ENCODE measurements around the gene CBR4. TPM values are rescaled to one million over a fixed set of nuclear protein-coding genes. Genes with fewer than 3 reads are reported as not detected.

Gene CBR4
- 10 to 100 TPM; 13.7 to 18.0 TPM for total RNA-seq

GRCh38 chr4:169010125-169011023 lies at the start of gene CBR4:
TSS of gene CBR4 (minus strand) at chr4:169010255. CDS start at chr4:169010089, 166 bp downstream.
- Mint-ChIP-seq H3K27me3 (no peaks in the 10 kb centered on the region), H3K36me3 (ENCODE audit: low read depth) (peaks cover 25% of the 10 kb centered on the region)

GRCh38 chr4:169059306-169060211 lies 49.5 kb upstream of the CBR4 start:
- ATAC-seq (replicated peaks), result no peak
- H3K27ac Mint-ChIP-seq, result no peak overlapping the region
- no peaks in the 10 kb centered on the region for H3K9me3 Mint-ChIP-seq
- peaks cover 8% of the 10 kb centered on the region for H3K27me3 Mint-ChIP-seq
- no peaks in the 10 kb centered on the region for H3K36me3 Mint-ChIP-seq (ENCODE audit: low read depth)
- H3K4me3 Mint-ChIP-seq, result no peak overlapping the region
- H3K4me1 Mint-ChIP-seq, result no peaks in the 10 kb centered on the region

More at GRCh38 chr4:169010125-169011023, at the start of gene CBR4:
- Mint-ChIP-seq H3K27ac (peak within 1 kb of the TSS; percentile 99), H3K9me3 (no peaks in the 10 kb centered on the region), H3K4me3 (peak within 1 kb of the TSS; percentile 98), H3K4me1 (peaks cover 18% of the 10 kb centered on the region)
- ATAC-seq (replicated peaks), result peak; percentile 98

DNA sequence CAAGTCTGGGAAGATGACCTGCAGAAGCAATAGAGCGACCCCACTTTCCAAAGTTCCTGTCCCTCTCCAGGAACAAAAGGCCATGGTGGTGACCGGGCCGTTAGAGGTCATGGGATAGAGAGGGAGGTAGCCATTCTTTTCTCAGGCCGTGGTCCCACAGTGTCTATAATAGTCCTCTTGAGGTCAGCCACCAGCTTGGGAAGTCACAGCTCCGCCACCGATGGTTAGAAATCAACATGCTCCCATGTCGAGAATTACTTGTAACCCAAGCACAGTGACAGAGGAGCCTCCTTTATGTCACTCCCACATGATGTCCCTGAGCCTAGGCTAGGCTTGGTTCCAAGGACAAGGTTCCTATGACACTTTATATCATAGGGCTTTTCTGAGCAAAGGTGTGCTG lies 48.3 kb upstream of the CBR4 start:
- Mint-ChIP-seq H3K36me3 (ENCODE audit: low read depth) (no peaks in the 10 kb centered on the region), H3K27me3 (peaks cover 8% of the 10 kb centered on the region)

GRCh38 chr4:169054879-169055278 lies 44.8 kb upstream of the CBR4 start:
- H3K27ac Mint-ChIP-seq, result no peak overlapping the region
- no peak overlapping the region for H3K4me3 Mint-ChIP-seq
- no peaks in the 10 kb centered on the region for H3K4me1 Mint-ChIP-seq
- no peak for ATAC-seq (replicated peaks)
- no peaks in the 10 kb centered on the region for H3K36me3 Mint-ChIP-seq (ENCODE audit: low read depth)
- H3K27me3 Mint-ChIP-seq, result peaks cover 6% of the 10 kb centered on the region
- no peaks in the 10 kb centered on the region for H3K9me3 Mint-ChIP-seq

More for the DNA sequence above, 48.3 kb upstream of the CBR4 start:
- ATAC-seq (replicated peaks), result no peak
- H3K9me3 Mint-ChIP-seq, result no peaks in the 10 kb centered on the region
- H3K27ac Mint-ChIP-seq, result no peak overlapping the region
- H3K4me1 Mint-ChIP-seq, result no peaks in the 10 kb centered on the region
- no peak overlapping the region for H3K4me3 Mint-ChIP-seq

DNA sequence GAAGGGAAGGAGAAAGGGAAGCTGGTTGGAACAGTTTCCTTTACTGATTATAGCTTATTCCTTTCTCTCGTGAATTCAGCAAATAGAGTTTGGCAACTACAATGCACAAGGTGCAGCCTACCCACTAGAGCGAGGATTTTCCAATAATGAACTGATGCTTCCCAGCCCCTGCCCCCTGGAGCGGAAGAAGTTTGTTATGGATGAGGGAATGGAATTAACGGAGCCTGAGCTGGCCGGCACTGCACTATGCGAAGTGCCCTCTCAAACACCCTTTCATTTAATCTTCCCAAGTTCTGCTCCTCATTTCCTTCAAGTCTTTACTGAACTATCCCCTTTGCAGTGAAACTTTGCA lies 42.5 kb upstream of the CBR4 start:
- Mint-ChIP-seq H3K27me3 (peaks cover 4% of the 10 kb centered on the region), H3K4me3 (no peak overlapping the region), H3K9me3 (no peaks in the 10 kb centered on the region), H3K27ac (no peak overlapping the region), H3K36me3 (ENCODE audit: low read depth) (no peaks in the 10 kb centered on the region), H3K4me1 (no peaks in the 10 kb centered on the region)
- ATAC-seq (replicated peaks), result no peak

GRCh38 chr4:169051761-169052593 lies 41.9 kb upstream of the CBR4 start:
- Mint-ChIP-seq H3K4me3 (no peak overlapping the region), H3K27me3 (peaks cover 4% of the 10 kb centered on the region), H3K27ac (no peak overlapping the region), H3K4me1 (no peaks in the 10 kb centered on the region), H3K9me3 (no peaks in the 10 kb centered on the region), H3K36me3 (ENCODE audit: low read depth) (no peaks in the 10 kb centered on the region)
- no peak for ATAC-seq (replicated peaks)

- ATAC-seq (replicated peaks), result no peak
Observed at GRCh38 chr4:169050881-169051760, 41.1 kb upstream of the CBR4 start.

GRCh38 chr4:169050284-169050683 lies 40.2 kb upstream of the CBR4 start:
- Mint-ChIP-seq H3K36me3 (ENCODE audit: low read depth) (no peaks in the 10 kb centered on the region), H3K27me3 (peaks cover 5% of the 10 kb centered on the region), H3K4me3 (no peak overlapping the region), H3K27ac (no peak overlapping the region), H3K4me1 (no peaks in the 10 kb centered on the region), H3K9me3 (no peaks in the 10 kb centered on the region)
- ATAC-seq (replicated peaks), result no peak

More at GRCh38 chr4:169050881-169051760, 41.1 kb upstream of the CBR4 start:
- H3K27ac Mint-ChIP-seq, result no peak overlapping the region
- no peak overlapping the region for H3K4me3 Mint-ChIP-seq
- H3K9me3 Mint-ChIP-seq, result no peaks in the 10 kb centered on the region
- H3K4me1 Mint-ChIP-seq, result no peaks in the 10 kb centered on the region
- H3K36me3 Mint-ChIP-seq (ENCODE audit: low read depth), result no peaks in the 10 kb centered on the region
- H3K27me3 Mint-ChIP-seq, result peaks cover under 1% of the 10 kb centered on the region

- no peak overlapping the region for H3K27ac Mint-ChIP-seq
- no peaks in the 10 kb centered on the region for H3K4me1 Mint-ChIP-seq
- no peak overlapping the region for H3K4me3 Mint-ChIP-seq
- no peak for ATAC-seq (replicated peaks)
- no peaks in the 10 kb centered on the region for H3K9me3 Mint-ChIP-seq
- peaks cover 5% of the 10 kb centered on the region for H3K27me3 Mint-ChIP-seq
- H3K36me3 Mint-ChIP-seq (ENCODE audit: low read depth), result no peaks in the 10 kb centered on the region
Observed at GRCh38 chr4:169048868-169049414, 38.9 kb upstream of the CBR4 start.

- ATAC-seq (replicated peaks), result no peak
- Mint-ChIP-seq H3K9me3 (no peaks in the 10 kb centered on the region), H3K27me3 (peaks cover 8% of the 10 kb centered on the region), H3K4me1 (no peaks in the 10 kb centered on the region), H3K27ac (no peak overlapping the region), H3K36me3 (ENCODE audit: low read depth) (no peaks in the 10 kb centered on the region), H3K4me3 (no peak overlapping the region)
Observed at GRCh38 chr4:169047956-169048355, 37.9 kb upstream of the CBR4 start.

DNA sequence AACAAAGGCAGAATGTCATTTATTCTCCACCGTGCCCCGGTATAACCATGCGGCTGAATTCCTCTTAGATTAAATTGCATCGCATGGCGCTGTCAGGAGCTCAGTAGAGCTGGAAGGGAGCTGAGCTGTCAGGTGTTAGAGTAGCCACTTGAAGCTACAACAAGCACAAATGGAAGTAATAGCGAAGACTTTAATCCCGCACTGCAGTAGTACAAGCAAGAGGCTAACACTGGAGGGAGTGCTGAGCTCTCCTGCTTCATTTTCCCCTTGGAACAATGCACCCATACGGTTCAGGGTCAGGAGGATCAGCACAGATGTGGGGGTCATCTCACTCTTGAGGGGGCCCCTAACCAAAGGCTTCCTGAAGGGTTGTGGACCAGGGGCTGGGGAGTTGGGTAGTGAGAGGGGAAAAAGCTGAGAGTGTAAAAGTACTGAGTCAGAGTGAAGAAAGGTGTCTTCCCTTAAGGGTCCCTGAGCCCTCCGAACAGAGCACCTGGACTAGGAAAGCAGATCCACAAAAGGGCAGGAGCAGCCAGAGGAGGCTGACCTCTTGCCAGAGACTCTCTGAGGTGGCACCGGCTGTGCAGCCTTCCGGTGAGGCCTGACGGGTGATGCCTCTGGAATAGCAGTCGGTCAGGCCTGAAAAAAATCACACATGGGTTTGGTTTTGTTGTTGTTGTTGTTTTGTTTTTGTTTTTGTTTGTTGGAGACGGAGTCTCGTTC lies 36.0 kb upstream of the CBR4 start:
- Mint-ChIP-seq H3K9me3 (no peaks in the 10 kb centered on the region), H3K27ac (no peak overlapping the region), H3K4me3 (no peak overlapping the region), H3K27me3 (peaks cover 16% of the 10 kb centered on the region), H3K36me3 (ENCODE audit: low read depth) (no peaks in the 10 kb centered on the region), H3K4me1 (no peaks in the 10 kb centered on the region)
- no peak for ATAC-seq (replicated peaks)

GRCh38 chr4:169044714-169045447 lies 34.8 kb upstream of the CBR4 start:
- no peaks in the 10 kb centered on the region for H3K36me3 Mint-ChIP-seq (ENCODE audit: low read depth)
- H3K4me3 Mint-ChIP-seq, result no peak overlapping the region
- no peaks in the 10 kb centered on the region for H3K4me1 Mint-ChIP-seq
- ATAC-seq (replicated peaks), result no peak
- no peaks in the 10 kb centered on the region for H3K9me3 Mint-ChIP-seq
- peaks cover 16% of the 10 kb centered on the region for H3K27me3 Mint-ChIP-seq
- no peak overlapping the region for H3K27ac Mint-ChIP-seq
